GM18519 (cell line): ENCODE data around the gene RAB37.

Experiments
- ATAC-seq: cut with Tn5 transposase; IDR thresholded peaks from one replicate; pipeline ENCODE4 v1.9.1; 2021; ENCODE audit warnings: mild to moderate bottlenecking, moderate library complexity; ENCODE audit not compliant: unreplicated experiment, low FRiP score

Gene RAB37

DNA sequence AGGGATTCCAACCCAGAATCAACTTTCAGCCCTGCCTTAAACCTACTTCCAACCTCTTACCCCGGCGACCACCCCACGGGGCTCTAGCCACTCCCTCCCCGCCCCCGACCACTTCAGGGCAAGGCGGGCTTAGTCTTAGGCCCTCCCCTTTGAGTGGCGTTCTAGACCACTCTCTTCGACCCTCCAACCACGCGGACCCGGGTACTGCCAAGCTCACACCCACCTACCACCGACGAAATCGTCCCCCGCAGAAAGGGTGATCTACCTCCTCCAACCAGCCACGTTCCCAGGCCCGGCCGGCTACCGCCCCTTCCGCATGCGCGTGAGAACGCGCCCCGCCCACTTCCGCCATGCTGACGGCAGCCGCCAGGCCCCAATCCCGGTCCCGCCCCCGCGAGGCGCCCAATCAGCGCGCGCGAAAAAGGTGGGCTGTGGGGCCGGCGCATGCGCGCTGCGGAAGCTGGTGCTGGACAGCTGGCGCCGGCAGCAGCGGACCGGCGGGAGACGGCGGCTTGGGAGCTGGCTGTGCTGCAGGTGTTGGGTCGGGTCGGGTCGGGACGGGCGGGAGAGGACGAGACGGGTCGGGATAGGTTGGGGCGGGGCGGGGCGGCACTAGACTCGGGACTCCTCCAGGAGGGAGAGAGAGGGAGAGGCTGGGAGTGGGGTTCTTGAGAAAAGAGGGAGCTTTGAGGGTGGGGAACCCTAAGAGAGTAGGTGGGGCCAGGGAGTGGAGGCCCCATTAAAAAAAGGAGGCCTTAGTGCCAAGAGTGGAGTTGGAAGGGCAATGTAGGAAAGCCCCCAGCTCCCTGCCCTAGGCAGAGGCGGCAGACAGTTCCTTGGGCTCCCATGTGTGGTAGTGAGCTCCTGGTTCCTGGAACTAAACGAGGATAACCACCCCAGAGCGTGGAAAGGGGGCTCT is 39.2 kb downstream of the RAB37 start, which contains the start of gene NAT9:
NAT9 (minus strand) TSS at position 302 of the 919 bp plus-strand sequence. CDS start 647 bp downstream, outside the sequence.
- peak; percentile 66 for ATAC-seq

DNA sequence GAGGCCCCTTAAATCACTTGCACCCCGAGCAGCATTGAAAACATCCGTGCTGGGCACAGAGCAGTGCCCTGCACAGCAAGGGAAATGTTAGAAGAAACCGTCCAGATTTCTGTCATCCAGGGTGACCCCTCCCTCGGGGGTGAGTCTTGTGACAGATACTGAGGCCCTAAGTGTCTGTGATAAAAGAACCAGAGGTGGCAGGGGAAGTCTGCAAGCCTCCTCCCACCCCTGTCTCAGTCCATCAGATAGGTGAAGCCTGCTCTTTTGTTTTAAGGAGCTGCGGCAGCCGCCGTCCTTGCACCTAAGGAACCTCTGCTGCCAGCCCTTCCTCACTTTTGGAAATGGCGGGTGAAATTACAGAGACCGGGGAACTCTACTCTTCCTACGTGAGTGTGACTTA is 39.9 kb downstream of the RAB37 start:
- no peak for ATAC-seq

GRCh38 chr17:74777901-74778515 is 41.0 kb downstream of the RAB37 start:
- ATAC-seq = no peak

- ATAC-seq = no peak
Observed at GRCh38 chr17:74778960-74779359, 41.9 kb downstream of the RAB37 start.

DNA sequence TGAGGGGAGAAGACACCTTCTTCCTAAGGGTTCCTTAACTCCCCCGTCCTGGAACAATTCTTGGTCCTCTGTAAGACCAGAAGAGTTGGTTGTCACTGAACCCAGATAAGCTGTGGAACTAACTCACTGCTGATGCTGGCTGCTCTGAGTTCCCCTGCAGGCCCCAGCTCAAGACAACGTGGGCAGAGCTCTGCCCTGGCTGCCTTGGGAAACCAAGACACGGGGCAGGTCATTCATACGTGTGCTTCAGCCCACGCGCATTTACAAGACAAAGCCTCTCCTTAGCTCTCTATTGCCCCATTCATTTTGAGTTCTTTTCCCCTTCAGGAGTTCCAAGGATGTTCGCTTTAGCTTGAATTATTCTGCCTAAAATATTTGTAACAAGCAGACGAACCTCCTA is 42.4 kb downstream of the RAB37 start:
- ATAC-seq = no peak

DNA sequence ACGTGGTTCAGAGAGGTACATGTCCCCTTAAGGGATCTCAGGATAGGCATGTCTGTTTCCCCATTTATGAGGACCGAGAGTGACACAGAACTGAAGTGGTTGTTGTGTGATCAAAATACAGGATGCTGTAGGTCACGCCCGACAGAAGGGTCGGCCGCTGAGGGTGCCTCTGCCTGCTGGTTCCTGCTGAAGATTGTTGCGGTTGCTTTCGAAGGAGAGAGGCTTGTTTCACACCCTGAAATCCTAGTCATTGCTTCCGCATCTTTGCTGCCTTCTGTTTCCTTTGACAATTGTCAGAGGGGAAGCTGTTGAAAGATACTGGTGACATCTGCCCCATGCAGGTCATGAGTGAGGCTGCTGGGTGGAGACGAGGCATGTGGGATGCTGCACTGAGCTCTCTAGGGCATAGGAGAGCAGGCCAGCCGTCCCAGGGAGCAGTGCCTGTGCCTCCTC is 42.9 kb downstream of the RAB37 start:
- no peak for ATAC-seq

DNA sequence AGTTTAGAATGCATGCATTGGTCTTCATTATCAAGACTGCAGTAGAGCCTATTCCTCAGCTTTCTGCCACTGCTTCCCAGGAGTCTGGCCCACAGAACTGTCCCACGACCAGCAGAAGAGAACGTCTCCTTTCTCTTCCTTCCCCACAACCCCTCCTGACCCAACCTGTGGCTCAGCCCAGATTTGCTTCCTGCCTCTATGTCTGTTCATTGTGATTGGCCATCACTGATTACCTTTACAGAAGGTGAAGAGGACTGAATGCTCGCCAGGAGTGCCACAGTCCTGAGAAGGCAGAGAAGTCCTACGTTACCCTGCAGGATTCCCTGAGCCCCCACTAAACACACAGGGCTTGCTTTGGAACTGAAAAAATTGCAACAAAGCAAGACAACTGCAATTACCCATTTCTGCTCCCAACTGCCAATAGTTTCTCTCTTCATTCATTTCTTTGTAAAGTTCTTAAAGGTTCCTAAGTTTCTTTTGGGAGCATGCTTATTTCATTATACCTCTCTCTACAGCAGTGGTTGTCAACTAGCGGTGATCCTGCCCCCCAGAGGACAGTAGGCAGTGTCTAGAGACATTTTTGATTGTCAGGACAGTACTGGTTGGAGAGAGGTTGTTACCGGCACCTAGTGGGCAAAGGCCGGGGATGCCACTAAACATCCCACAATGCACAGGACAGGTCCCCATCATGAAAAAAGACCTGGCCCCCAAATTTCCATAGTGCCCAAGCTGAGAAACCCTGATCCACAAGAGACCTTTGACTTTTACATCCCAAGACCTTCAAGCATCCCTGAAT is 43.6 kb downstream of the RAB37 start:
- ATAC-seq = no peak

- no peak for ATAC-seq
Observed at GRCh38 chr17:74782571-74782970, 45.5 kb downstream of the RAB37 start.

DNA sequence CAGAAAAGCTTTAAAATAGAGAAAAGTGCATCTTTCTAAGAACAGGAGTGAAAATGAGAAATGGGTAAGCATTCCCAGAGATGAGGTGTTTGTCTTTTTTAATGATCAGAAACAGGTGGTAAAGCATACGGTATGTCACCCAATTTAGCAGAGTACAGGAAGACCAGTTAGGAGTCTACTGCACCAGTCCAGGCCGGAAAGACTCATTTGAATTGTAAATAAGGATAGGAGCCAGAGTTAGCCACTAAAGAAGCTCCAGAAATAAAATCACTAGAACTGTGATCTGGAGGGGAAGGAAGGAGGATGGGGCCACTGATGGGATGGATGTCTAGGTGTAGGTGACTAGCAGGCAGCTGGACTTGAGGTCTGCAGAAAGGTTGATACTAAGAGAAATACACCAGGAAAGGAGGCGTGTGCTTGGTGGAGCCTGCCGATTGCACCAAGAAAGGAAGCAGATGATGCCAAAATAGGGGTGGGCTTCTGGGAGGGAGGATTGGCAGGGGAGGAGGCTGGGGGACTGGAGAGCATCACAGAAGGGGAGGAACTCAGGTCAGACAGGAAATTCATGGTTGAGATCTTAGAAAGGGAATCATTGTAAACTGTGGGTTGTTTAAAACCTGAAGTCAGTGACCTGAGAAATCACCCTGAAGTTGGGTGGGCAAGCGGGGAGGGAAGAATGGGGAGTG is 47.2 kb downstream of the RAB37 start:
- ATAC-seq = no peak

GRCh38 chr17:74785096-74785980 is 48.3 kb downstream of the RAB37 start:
- no peak for ATAC-seq

GRCh38 chr17:74785981-74786360 is 48.9 kb downstream of the RAB37 start:
- ATAC-seq = no peak

DNA sequence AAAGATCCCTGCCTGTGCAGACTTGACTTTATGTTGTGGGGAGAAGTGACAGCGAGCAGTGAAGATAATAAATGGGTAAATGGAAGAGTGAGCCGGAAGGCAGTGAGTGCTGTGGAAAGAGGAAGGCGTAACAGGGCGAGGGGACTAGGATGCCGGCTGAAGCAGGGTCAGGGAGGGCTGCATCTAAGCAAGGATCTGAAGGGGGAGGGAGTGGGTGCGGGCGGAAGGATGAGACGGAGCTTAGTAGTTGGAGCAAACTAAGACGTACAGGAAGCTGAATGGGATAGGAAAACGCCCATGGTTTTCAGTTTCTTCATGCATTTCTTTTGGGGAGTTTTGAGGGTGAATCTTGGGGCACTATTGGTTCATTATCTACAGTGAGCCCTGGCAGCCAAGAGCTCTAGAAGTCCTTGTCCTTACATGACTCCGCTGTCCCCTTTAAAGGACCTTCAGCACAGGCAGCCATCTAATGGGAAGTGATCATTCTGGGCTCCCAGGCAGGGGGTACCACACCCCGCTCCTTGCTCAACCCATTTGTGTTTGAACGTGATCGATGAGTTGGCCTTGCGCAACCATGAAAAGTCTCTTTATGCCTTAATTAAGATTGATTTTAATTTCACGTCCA is 49.5 kb downstream of the RAB37 start:
- no peak for ATAC-seq

DNA sequence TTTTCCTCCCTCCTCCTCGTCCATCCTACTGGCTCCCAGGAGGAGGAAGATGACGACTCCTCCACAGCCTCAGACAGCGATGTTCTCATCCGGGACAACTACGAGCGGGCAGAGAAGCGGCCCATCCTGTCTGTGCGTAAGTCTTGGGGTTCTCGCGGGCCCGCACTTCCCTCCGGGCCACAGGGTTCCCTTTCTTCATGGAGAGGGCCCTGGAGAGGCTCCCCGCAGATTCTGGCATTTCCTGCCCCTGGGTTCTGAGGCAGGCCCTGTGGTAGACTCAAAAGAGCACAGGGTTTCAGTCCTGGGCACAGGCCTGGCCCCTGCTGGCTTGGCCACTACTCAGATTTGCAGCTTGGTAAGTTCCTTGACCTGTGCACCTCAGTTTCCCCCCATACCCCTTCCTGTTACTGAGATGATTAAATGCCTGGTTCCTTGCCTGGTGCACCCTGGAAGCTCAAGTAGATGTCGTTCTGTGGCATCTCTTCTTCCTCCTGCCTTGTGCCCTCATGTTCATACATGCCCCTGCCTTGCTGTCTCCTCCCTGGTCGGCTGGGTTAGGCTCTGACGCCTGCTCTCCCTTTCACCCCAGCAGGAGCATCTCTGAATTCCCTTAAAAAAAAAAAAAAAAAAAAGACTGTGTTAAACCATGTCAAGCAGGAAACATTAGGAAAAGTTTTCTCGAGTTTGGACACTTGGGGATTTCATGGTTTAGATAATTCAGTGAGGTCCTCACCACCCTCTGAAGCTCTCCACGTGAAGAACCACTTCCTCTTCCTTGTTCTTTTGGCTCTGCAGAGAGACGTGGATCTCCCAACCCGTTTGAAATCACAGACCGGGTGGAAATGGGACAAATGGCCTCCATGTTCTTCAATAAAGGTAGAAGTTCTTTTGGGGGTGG is 53.4 kb downstream of the RAB37 start:
- ATAC-seq = no peak

DNA sequence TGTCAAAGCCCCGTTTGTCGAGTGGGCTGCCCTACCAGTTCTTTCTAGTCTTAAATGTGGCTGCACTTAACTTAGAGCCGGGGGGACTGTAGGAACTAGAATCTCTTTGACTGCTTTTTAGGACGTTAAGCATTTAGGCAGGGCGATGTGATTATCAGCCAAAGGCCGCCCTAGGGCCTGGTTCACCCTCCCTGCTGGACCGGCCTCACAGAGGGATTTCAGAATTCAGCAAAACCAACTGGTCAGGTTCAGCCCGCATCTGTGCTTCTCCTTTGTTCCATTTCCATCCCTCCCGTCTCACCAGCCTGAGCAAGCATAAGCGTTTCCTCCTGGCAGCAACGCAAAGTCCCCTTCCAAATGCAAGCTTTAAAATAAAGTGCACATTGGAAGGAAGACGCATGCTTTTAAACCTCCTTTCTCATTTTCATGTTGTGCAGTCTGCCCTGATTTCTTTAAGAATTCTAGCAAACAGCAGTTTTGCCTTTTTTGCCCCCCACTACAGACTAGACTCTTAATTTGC is 55.6 kb downstream of the RAB37 start:
- ATAC-seq = no peak

DNA sequence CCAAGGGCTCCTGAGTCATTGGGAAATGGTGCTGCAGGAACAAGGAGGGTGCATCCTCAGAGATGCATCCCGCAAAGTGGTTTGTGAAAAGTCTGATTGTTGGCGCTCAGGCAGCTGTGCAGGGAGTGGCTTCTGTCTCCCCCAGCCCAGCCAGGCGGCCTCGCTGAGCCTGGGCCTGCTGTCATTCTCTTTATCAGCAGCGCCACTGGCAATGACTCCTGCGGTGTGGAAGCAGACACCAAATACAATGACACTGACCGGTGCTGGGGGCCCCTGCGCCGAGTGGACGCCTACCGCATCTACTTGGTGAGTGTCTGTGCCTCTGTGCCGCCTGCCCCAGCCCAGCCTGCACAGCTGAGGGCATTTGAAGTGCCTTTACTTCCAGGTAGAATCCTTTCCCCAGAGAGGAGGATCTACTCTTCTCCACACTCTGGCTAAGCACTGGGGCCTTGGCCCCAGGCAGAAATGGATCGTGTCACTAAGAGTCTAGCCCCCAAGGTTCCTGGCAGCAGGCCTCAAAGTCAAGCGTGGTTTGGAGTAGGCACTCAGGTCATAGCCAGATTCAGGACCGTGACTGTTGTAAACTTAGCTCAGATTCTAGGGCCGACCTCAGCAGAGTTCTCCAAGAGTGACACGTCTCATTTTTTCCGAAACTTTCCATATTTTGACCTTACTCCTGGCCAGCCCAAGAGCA is 58.4 kb downstream of the RAB37 start:
- no peak for ATAC-seq

GRCh38 chr17:74796211-74796610 is 59.2 kb downstream of the RAB37 start:
- no peak for ATAC-seq

GRCh38 chr17:74796866-74797265 is 59.8 kb downstream of the RAB37 start:
- no peak for ATAC-seq
